Retina (tissue), 1 donor: ENCODE results near the gene SBSN.

Experiments
- DNase-seq: peaks from one replicate; pipeline ENCODE4 v3.0.0-alpha.2; 2016

The SBSN gene

DNA sequence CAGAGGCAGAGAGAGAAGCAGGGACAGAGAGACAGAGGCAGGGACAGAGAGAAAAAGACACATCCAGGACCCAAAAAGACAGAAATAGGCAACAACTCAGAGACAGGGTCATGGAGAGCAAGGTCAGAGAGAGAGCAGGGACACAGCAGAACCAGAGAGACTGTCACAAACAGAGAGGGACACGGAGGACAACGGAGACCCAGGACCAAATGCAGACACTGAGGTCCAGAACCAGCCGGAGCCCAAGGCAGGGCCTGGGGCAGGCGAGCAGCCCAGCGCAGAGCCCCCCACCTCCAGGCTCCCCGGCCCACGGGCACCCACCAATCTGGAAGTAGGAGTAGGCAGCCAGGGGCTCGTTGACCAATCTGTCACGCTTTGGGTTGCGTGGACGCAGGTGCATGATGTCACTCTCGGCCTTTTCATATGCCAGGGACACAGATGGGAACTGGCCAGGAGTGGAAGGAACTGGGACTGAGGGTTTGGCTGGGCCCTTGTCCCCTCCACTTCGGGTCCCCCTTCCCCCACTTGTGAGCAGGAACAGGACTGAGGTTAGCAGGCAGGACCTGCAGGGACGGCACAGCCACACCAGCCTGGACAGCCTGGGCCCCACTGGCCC lies 25.4 kb upstream of the SBSN start:
- no peak for DNase-seq

DNA sequence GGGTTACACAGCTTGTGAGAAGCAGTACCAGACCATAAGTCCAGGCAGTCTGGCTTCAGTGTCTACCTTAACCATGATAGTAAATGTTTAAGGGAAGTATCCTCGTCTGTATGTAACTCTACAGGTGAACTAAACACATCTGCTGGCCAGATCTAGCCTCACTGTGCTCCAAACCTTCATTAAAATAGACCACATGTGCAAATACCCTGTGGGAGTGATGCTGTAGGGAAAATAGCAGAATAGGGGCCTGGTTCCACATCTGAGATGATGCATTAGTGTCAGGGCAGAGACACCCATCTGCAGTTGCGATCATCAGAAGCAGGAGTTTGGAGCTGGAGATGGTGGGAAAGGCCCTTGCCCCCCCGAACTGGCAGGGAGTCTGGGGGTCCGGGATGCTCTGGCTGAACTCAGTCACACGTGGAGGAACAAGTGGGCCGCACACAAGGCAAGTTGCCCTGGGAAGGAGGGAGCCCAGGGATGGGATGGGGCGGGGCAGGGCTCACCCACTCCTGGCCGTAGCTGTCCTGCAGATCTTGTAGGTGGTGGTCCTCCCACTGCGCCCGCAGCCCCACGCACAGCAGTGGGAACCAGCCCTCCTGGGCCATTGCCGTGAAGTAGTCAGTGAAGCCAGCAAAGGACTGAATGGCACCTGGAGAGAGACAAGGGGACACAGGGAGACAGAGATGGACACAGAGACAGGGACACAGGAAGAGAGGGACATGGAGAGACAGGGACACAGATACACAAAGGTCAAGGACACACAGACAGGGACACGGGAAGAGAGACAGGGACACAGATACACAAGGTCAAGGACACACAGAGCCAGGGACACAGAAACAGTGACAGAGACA lies 24.6 kb upstream of the SBSN start:
- DNase-seq: no peak

DNA sequence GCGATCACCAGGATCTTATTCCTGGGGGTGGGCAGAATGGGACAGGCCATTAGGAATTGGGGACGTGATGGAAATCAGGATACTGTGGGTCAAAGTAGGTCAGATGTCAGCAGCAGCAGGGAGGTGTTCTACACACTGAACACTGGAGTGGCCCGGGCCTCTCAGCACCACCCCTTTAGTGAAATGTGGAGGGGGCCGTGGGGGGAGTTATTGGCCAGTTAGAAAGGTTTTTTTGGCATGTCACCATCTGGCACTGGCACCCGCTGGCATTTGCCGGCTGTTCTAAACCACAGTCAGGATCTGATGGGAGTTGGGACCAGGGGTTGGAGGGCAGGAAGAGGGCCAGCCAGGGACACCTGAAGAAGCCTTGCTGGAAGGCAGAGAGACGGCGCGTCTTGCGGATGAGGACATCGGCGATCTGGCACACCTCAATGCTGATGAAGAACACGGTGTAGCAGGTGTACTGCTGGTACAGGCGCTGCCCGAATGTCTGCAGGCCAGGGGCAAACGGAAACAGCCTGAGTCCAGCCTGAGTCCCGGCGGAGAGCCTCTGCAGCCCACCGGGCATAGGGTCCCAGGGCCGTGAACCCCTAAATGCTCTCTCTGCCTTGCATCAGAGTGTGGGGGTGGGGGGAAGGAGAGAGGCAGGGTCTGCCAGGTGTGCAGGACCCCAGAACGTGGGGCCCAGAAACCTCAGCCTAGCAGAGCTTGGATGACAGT lies 23.1 kb upstream of the SBSN start:
- no peak for DNase-seq

DNA sequence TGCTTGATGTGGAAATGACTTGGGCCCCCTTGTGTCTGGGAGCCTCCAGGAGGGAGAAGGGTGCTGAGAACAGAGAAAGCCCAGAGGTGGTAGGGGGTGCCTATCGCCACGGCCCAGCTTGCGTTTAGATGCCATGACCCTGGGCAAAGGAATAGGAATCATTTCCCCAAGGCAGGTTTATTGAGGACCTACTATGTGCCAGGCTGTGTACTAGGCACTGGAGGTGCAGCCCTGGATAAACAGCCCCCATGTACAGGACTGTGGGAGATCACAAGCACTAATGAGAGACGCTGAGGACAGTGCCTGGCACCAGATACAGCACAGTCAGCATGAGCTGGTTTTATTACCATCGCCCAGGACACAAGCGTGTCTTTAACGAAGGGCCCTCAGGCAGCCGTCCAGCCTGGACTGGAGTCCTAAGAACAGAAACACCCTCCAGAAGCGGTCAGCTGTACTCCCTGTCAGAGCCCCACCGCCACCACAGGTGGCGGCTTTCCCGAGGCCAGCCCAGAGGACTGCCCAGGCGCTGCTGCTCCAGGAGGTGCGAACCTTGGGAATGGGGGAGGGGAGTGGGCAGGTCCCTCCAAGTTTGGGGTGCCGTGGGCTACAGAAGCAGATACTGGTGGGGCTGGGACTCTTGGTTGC lies 21.9 kb upstream of the SBSN start:
- DNase-seq: no peak

DNA sequence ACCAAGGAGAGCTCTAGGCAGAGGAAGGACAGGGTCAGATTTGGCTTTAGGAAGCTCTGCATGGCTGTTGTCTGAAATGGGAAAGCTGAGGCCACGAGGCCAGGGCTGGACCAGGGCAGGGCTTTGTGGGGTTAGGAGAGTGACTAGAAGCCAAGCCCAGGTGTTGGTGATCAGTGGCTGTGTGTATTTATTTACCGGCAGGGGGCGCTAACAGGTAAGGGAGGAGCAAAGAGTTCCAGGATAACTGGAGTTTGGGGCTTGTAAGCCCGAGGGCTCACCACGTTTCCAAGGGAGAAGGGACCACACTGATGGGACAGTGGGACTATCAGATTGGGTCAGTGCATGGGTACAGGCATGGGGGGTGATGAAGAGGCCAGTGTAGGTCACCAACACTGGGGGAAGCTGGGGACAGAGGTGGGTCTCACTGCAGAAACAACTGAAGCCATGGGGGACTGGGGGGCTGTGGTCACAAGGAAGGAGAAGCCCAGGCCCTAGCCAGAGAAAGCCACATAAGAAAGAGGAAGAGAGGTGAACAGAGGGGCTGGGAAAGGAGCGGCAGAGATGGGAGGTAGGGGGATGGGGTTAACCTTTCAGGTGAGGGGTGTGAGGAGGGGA lies 21.2 kb upstream of the SBSN start:
- peak; percentile 66 for DNase-seq

DNA sequence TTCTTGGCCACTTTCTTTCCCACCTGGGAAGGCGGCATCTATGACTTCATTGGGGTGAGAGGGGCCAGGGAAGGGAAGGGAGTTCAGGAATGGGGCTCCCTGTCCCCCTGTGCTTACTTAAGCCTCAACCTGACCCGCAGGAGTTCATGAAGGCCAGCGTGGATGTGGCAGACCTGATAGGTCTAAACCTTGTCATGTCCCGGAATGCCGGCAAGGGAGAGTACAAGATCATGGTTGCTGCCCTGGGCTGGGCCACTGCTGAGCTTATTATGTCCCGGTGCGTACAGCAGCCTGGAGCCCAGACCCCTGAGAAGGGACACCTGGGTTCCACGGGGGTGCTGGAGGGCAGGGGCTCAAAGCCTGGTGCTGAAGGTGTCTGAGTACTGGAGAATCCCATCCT lies 18.4 kb upstream of the SBSN start:
- no peak for DNase-seq

DNA sequence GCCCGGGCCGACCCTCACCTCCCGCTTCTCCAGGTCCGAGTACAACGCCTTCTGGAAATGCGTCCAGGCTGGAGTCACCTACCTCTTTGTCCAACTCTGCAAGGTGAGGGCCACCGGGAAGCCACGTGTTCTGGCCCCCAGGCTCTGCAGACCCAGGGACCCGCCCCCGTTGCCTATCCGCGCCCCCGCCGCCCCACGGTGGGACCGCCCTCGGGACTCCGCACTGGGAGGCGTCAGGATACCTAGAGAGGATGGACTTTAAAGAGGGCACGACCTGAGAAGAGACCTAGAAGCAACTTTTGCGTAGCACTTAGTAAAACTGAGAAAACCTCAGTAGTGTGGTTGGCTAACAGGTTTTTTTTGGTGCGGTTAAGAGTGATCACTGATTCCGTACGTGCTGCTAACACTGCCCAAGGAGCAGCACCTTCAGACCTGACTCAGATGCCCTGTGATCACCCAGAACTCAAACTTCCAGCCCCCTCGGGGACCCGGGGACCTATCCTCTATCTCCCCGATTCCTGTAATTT lies 17.8 kb upstream of the SBSN start:
- DNase-seq: no peak

DNA sequence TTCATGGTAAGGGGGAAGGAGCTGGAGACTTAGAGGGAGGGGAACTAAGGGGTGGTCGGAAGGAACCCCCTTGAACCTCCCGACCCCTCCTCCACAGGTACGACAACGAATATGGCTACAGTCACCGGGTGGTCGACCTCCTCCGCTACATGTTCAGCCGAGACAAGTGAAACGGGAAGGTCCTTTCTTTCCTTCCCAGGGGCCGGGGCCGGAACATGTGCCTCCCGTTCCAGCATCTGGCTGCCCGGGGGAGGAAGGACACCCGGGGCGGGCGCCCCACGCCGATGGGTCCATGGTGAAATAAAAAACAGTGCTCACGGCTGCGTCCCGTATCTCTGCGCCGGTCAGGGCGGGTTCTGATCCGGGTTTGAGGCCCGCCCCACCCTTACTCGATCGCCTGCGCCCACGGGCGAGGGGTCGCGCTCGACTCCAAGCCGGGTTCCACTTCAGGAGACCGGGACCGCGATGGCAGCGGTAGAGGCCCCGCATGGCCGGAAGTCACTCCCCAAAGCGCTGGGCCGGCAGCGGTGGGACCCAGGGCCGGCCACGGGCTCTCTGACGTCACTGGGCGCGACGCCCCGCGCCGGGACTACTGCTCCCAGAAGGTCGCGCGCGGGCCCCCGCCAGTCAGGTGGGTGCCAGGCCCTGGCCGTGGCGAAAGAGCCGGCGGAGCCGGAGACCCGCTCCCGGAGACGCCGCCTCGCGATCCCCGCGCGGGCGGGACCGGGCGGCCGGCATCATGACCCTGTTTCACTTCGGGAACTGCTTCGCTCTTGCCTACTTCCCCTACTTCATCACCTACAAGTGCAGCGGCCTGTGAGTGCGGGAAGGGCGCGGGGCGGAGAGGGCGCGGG lies 17.1 kb upstream of the SBSN start, which contains the start of gene TMEM147:
Gene TMEM147, plus strand, starts transcription at position 626 of the 854 bp plus-strand sequence. Its CDS starts 114 bp downstream, at position 740.
- DNase-seq: peak; percentile 94

DNA sequence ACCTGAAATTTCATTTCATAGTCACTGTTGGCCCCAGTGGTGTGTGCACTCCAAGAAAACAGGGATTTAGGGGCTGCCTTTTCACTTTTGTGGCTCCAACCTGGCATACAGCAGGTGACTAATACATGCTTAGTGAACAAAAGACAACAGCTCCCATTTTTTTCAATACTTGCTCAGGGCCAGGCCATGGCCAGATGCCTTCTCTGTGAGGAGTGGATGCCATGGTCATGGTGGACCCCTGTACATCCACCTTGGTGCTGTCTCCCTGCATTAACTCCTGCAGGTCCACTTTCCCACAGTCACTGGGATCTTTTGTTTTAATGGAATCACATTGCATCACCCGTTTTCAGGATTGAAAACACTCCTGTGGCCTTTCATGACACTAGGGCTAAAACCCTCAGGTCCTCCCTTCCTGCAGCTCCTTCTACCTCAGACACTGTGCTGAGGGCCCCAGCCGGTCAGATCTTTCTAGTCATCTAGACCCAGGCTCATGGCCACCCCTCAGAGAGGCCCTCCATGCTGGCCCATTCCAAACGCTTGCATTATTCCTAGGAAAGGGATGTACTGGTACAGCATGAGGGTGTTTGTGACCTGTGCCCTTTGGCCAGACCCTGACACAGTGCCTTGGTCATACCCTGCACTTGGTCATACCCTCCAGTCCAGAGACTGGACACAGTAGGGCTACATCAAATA lies 16.1 kb upstream of the SBSN start:
- DNase-seq: no peak

DNA sequence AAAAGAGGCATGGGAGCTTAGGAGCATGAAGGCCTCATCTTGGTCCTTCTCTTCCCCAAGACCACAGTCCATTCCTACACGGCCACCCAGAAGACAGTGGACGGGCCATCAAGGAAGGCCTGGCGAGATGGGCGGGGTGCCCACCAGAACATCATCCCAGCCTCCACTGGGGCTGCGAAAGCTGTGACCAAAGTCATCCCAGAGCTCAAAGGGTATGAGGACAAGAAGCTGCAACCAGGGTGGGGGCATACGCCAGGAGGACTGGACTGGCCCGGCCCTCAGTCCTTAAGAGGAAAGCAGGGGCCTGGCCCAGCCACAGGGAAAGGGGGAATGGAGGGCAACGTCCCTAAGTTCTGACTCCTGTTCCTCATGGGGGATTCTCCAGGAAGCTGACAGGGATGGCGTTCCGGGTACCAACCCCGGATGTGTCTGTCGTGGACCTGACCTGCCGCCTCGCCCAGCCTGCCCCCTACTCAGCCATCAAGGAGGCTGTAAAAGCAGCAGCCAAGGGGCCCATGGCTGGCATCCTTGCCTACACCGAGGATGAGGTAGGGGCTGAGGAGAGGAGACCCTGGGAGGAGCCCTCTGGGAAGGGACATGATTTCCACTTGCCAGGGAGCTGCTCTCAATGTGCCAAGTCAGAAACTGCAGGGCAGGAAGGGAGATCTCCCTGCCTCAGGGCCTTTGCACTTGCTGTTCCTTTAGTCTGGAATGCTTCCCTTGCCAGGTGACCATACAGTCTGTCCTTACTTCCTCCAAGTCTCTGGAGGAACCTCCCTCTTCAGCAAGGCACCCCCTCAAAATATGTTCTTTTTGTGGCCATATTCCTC lies 15.4 kb upstream of the SBSN start:
- DNase-seq: no peak

DNA sequence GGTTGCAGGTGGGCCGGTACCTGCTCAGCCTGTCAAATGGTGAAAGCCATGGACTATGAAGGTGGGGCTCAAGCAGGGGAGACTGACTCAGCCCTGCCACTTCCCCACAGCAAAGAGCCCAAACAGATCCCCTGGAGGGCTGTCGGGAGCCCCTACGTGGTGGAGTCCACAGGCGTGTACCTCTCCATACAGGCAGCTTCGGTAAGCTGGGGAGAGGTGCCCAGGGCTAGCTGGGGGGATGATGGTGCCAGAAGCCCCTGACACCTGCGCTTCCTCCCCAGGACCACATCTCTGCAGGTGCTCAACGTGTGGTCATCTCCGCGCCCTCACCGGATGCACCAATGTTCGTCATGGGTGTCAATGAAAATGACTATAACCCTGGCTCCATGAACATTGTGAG lies 14.1 kb upstream of the SBSN start:
- DNase-seq: no peak

DNA sequence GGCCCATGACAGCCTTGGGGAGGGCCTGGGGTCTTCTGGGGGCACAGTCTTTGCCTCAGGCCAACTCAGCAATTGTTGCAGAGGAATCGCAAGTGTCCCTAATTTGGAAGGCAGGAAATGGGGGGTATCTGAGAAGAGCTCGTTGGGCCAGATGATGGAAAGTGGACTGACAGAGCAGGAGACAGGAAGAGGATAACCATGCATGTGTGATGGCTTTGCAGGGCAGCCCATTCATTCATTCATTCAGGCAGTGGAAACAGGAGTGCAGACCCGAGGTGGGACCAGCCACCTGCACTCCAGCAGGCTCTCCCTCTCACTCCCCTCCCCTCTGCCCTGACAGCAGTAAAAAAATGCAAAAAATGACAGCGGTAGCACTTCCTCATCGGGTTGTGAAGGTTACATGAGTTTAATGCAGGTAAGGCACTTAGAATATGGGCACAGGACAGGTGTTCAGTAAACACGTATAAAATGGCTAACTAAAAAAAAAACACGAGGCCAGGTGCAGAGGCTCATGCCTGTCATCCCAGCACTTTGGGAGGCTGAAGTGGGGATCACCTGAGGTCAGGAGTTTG lies 12.3 kb upstream of the SBSN start:
- no peak for DNase-seq

DNA sequence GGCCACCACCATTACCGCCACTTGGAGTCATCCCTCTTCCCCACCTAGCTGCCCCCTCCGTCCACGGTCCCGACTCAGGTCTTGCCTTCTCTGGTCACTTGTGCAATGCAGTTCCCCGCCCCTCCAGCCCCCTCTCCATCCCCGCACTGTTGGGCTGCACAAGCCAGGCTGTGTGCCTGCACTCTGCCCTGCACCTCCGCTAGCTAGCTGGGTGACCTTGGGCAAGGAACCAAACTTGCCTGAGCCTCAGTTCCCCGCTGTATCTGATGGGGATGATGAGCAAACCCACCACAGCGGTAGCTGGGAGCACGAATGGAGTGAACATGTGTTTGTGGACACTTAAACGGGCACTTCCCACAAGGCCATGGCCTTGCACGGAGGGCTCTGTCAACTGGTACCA lies 11.7 kb upstream of the SBSN start:
- DNase-seq: no peak

DNA sequence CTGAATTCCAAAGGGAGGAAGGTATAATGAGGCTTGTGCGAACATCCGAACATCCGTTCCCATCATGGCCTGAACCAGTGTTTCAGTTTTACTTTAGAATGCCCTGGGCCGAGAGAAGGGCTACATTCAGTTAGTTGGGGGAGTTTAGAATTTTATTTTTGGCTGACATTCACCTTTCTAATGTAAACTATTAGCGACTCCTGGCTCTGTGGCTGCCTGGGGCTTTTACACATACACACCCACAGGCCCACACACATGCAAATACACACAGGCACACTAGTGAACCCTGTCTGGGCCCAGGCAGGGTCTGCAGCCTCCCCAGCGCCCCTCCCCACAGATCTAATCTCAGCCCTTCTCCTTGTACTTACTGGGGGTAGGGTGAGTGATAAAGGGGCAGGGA lies 11.2 kb upstream of the SBSN start:
- no peak for DNase-seq

DNA sequence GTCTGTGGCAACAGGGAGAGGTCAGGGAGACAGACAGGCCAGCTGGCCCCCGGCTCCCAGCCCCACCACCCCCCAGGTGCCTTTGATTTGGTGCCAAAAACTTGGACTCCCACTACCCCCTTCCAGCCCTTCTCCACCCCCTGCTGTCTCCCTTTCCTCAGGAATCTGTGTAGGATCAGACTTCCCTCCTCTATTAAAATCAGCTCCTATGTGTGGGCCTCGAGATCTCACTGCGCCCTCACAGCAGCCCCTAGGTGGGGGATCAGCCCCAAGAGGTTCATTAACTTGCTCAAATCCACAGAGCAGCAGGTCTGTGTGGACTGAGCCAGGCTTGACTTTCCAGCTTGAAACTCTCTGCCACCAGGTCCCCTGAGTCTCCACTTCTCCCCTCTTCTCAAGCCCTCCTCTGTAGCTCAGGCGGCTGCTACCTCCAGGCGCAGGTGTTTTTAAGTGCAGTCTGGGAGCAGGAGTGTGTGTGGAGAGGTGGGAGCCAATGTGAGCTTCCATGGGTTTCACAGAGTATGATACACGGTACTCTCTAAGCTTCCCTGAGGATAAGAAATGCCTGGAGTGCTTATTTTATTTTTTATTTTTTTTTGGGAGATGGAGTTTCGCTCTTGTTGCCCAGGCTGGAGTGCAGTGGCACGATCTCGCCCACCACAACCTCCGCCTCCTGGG lies 6.8 kb upstream of the SBSN start:
- no peak for DNase-seq

DNA sequence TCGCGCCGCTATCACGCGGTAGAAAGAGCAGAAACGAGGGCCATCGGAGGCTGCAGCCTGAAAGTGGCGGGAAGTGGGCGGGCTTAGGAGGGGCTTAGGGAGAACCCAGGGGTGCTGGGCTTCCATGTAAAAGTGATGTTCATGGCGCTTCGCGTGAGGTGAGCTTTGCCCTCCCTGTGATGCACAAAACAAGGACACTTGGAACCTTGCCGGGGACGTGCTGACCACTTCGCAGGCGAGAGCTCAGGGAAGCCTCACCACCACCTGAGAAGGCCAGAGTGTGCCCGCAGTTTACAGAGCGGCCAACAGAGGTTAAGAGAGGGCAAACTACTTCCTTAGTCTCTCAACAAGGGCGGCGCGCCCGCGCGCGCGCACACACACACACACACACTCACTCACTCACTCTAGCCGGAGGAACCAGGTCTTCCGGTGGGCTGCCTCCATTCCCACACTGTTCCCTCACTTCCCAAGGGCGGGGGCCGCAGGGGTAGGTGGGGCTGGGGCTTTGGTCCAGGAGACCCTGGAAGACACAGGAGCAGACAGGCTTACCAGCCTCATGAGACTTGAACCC lies 5.8 kb upstream of the SBSN start:
- DNase-seq: peak; percentile 29

DNA sequence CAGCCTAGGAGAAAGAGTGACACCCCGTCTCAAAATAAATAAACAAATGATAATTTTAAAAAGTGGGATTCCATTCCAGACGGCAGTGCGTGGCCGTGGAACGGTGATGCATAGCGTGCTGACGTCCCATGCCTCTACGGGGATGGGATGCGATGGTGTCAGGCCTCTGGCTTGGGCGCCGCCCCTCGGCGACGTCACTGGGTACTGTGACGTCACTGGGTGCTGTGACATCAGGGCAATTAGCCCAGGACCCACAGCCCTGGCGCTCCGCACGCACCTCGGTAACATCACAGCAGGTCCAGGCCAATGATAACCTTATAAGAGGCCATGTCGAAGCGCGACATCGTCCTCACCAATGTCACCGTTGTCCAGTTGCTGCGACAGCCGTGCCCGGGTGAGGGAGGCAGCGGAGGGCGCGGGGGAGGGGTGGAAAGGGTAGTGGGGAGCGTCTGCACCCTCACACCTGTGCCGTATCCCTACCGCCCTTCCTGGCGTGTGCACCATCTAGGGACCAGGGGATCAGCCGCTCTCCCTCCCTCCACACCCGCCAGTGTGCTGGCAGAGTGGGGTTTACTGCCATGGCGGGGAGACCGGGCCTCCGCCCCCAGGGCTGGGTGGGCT lies 5.2 kb upstream of the SBSN start, which contains the start of gene GAPDHS:
Gene GAPDHS, plus strand, starts transcription at position 256 of the 621 bp plus-strand sequence. Its CDS starts 72 bp downstream, at position 328.
- DNase-seq: no peak

DNA sequence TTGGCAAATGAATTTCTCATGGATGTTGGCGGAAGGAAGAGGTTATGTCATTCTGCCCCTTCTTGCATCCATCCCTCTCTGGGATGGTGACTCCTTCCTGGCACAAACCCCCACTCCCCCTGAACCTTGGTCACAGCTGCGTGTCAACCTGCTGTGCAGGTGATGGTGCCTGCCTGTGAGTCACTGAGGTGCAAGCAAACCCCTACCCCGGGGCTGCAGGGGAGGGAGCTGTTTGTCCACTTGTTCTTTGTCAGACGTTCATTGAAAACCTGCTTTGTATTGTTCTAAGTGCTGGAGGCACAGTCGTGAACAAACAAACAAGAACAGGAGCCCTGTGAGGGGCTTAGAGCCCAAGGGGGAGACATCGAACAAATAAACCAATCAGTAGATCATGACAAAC lies 3.2 kb upstream of the SBSN start:
- no peak for DNase-seq
